Measurements from ENCODE around the gene FLACC1. TPM values are rescaled to one million over a fixed set of nuclear protein-coding genes. Genes with fewer than 3 reads are reported as not detected.

The FLACC1 gene
- total and polyA plus RNA-seq, 9 of the 15 experiments (the other 6 are each of a cell fraction or from before 2014, with no cell fraction given), result 0.07 to 0.68 (median 0.22) TPM; not detected in 2

- no peak for TF ChIP-seq ETV6 (IDR thresholded peaks at IDR 0.05; ENCODE audit: borderline replicate concordance in 1 of 2, low read depth in 2 of 2, low read length in 1 of 2)
- no peak for TF ChIP-seq ETV6 (CRISPR knock-in tag; IDR thresholded peaks at IDR 0.05; ENCODE audit: borderline replicate concordance)
- TF ChIP-seq, protein P1, sequence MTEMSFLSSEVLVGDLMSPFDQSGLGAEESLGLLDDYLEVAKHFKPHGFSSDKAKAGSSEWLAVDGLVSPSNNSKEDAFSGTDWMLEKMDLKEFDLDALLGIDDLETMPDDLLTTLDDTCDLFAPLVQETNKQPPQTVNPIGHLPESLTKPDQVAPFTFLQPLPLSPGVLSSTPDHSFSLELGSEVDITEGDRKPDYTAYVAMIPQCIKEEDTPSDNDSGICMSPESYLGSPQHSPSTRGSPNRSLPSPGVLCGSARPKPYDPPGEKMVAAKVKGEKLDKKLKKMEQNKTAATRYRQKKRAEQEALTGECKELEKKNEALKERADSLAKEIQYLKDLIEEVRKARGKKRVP (CRISPR knock-in tag; IDR thresholded peaks at IDR 0.05), result peak; percentile 81; the same call in 1 of the 2 replicates
- no peak for TF ChIP-seq PURB (CRISPR knock-in tag; IDR thresholded peaks at IDR 0.05; ENCODE audit: low read depth)
- no peak for TF ChIP-seq MAZ (CRISPR knock-in tag; conservative IDR thresholded peaks at IDR 0.05 in 1 of 2, IDR thresholded peaks at IDR 0.05 in 1 of 2)
- TF ChIP-seq KAT2B (IDR thresholded peaks at IDR 0.05; ENCODE audit: low read depth, low read length), result no peak
- no peak for TF ChIP-seq XRCC5 (IDR thresholded peaks at IDR 0.05; ENCODE audit: low read depth, low read length)
- no peak for TF ChIP-seq NFATC3 (IDR thresholded peaks at IDR 0.05)
- TF ChIP-seq FOXM1 (IDR thresholded peaks at IDR 0.05; ENCODE audit: low read depth), result no peak
- no peak for TF ChIP-seq FOXM1 (CRISPR knock-in tag; IDR thresholded peaks at IDR 0.05; ENCODE audit: low read depth)
- TF ChIP-seq ZNF512 (tag; IDR thresholded peaks at IDR 0.05), result 0 out of 2 replicates have a peak, but pooled peaks have one; percentile 13
- TF ChIP-seq TSC22D4 (tag; IDR thresholded peaks at IDR 0.05), result no peak
- TF ChIP-seq POLR2H (tag; IDR thresholded peaks at IDR 0.05; ENCODE audit: low read depth), result peak; percentile 52; the same call in 1 of the 2 replicates
- TF ChIP-seq ARID1B (IDR thresholded peaks at IDR 0.05), result peak; percentile 21; the same call in 1 of the 2 replicates
- TF ChIP-seq SMARCA5 (IDR thresholded peaks at IDR 0.05), result no peak
- no peak for TF ChIP-seq E2F3 (CRISPR knock-in tag; IDR thresholded peaks at IDR 0.05)
- TF ChIP-seq HDAC2 (IDR thresholded peaks at IDR 0.05), result no peak
- no peak for TF ChIP-seq ETV5 (CRISPR knock-in tag; IDR thresholded peaks at IDR 0.05; ENCODE audit: low read depth)
- no peak for TF ChIP-seq ZNF212 (CRISPR knock-in tag; IDR thresholded peaks at IDR 0.05)
- 0 out of 2 replicates have a peak, but pooled peaks have one; percentile 54 for TF ChIP-seq GTF2E2 (tag; IDR thresholded peaks at IDR 0.05)
- 0 out of 2 replicates have a peak, but pooled peaks have one; percentile 19 for TF ChIP-seq L3MBTL2 (IDR thresholded peaks at IDR 0.05)
- TF ChIP-seq THRB (CRISPR knock-in tag; conservative IDR thresholded peaks at IDR 0.05), result no peak
- no peak for TF ChIP-seq CHCHD3 (CRISPR knock-in tag; IDR thresholded peaks at IDR 0.05)
- TF ChIP-seq MYC (IDR thresholded peaks at IDR 0.05; ENCODE audit: low read depth, low read length), result 0 out of 2 replicates have a peak, but pooled peaks have one; percentile 10
- no peak for TF ChIP-seq MYC (CRISPR knock-in tag; IDR thresholded peaks at IDR 0.05; ENCODE audit: borderline replicate concordance, low read depth)
- peak; percentile 64; the same call in 1 of the 2 replicates for TF ChIP-seq ZNF197 (CRISPR knock-in tag; IDR thresholded peaks at IDR 0.05; ENCODE audit: low read depth)
- TF ChIP-seq BCOR (IDR thresholded peaks at IDR 0.05), result no peak
These were observed 45.8 kb upstream of the FLACC1 start (continued) for GRCh38 chr2:201402651-201403562.
